NCI-H2107 treated with DMSO at 0.1 percent for 48 hours (cell line): ENCODE results near the gene USP51.
A peak's percentile ranks its signal among the peaks of the same experiment; 100 is the strongest.
"Not testable (repeated sequence)": the region's sequence is repeated elsewhere in the genome, so short reads cannot be mapped to it uniquely, and the experiment has no call there.

Source experiments
- DNase-seq: peaks from one replicate; lab custom pipeline; 2025; ENCODE audit not compliant: unreplicated experiment; lab: John Stamatoyannopoulos, UW

The USP51 gene

DNA sequence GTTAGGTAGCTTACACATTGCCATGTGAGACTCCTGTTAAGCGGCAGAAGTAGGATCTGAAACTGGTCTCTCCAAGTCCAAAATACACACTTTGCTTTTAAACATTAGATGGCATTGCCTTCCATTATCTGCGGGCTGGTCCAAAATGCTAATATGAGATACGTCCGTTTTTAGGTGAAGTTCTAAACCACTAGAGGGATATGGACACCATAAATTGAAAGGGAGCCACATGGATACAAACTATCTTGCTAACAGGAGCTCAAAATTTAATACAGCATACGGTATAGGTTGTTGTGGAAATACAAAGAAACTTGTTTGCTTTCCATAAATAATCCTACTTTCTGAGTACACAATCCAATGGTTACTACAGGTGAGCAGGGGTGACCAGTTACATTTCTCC, 23.9 kb downstream of the USP51 start:
- not testable (repeated sequence) for DNase-seq

- DNase-seq: not testable (repeated sequence)
These were observed 24.5 kb downstream of the USP51 start for GRCh38 chrX:55465108-55465507.

GRCh38 chrX:55464050-55464449, 25.6 kb downstream of the USP51 start:
- DNase-seq: not testable (repeated sequence)

DNA sequence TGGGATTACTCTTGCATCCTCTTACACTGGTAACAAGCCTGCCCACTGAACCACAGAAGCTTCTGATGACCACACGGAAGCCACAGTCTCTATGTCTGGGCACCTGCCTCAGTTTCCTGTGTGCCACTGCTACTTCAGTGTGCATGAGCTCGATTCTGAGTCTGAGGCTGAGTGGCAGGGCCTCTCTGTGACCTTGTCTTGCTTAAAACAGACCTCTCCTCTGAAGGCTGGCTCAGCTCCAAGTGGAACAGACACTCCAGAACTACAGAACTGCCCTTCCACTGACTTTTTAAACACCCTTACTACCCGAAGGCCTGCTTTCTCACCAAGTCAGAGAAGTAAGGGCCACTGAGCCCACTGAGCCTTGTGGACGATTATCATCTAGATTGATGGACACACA, 29.7 kb downstream of the USP51 start:
- DNase-seq: not testable (repeated sequence)

DNA sequence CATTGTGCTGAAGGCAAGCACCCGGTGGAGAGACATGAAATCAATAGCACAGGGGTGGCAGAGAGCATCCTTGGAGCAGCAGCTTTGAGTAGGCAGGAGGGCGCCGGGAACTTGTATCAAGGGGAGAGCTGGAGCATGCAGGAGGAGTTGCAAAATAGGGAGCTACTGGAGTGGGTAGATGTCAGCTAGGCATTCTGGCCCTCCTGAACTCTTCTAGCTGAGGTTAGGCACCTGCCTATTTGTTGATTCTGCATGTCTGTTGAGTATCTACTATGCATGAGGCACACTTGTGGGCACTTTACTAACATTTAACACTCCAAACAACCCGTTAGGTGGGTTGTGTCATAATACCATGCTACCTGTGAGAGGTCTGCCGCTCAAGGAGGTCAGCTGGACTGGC, 30.2 kb downstream of the USP51 start:
- not testable (repeated sequence) for DNase-seq

DNA sequence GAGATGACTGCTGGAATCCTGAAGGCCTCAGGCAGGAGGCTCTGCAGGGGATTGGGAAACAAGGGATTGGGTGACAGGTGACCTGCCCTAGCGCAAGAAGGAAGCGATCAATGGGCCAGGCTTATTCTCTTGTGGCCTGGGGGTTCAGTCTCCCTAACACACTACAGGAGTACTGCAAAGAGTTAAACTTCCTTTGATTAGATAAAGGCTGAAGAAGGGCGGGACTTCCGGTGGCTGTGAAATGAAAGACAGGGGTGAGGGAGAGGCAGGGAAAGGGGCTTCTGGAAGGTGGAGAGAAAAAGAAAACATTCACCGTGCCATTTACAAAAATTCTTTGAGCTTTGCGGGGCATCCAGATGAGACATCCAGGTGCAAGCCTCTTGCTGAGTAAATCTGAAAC, 33.9 kb downstream of the USP51 start:
- not testable (repeated sequence) for DNase-seq

DNA sequence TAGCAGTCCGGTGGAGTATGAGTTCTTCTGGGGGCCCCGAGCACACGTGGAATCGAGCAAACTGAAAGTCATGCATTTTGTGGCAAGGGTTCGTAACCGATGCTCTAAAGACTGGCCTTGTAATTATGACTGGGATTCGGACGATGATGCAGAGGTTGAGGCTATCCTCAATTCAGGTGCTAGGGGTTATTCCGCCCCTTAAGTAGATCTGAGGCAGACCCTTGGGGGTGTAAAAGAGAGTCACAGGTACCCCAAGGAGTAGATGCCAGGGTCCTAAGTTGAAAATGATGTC, 36.9 kb downstream of the USP51 start:
- no peak for DNase-seq

DNA sequence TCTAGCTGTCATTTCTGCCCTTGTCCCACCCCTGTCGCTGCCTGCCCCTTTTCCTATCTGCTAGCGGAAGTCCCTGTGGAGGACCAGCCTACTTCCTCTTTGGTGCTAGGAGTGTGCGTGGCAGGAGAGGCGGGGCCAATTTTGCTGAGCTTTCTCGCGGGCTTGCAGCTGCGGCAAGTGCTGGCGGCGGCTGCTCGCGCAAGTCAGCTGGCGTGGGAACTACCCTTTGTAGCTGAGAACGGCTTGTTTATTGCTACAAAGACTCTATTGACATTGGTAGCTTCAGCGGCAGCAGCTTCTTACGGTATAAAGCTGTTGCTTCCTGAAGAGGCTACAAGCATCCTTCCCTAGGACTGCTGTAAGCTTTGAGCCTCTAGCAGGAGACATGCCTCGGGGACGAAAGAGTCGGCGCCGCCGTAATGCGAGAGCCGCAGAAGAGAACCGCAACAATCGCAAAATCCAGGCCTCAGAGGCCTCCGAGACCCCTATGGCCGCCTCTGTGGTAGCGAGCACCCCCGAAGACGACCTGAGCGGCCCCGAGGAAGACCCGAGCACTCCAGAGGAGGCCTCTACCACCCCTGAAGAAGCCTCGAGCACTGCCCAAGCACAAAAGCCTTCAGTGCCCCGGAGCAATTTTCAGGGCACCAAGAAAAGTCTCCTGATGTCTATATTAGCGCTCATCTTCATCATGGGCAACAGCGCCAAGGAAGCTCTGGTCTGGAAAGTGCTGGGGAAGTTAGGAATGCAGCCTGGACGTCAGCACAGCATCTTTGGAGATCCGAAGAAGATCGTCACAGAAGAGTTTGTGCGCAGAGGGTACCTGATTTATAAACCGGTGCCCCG, 37.4 kb downstream of the USP51 start, which contains the start of gene MAGEH1:
TSS of gene MAGEH1 (plus strand) at position 138 of the 843 bp plus-strand sequence. CDS start at position 386, 248 bp downstream.
- peak; percentile 66 for DNase-seq

DNA sequence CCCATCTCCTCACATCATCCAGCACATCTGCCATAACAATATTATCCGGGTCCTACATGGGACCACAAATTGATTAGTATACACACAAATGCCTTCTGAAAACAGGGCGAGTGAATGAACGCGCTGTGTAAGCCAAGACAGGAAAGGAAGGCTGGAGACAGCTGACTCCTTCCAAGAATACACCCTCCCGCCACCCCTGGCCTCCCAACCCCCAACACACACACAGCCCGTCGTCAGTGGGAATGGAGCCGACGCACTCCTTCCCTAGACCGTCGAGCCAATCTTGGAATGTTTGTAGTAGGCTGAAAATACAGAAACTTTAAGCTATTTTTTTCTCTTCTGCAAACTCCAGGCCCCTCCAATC, 38.0 kb downstream of the USP51 start:
- DNase-seq: no peak

- DNase-seq: no peak
These were observed 38.5 kb downstream of the USP51 start for GRCh38 chrX:55451141-55451540.

GRCh38 chrX:55450259-55450658, 39.4 kb downstream of the USP51 start:
- no peak for DNase-seq

GRCh38 chrX:55443468-55443867, 46.2 kb downstream of the USP51 start:
- not testable (repeated sequence) for DNase-seq
